ENCODE data around the gene ARID4A. TPM values are rescaled to one million over a fixed set of nuclear protein-coding genes. Genes with fewer than 3 reads are reported as not detected.
A peak's percentile ranks its signal among the peaks of the same experiment; 100 is the strongest.

ARID4A gene
- total and polyA plus RNA-seq, 2 donors (not counting 3 experiments of a cell fraction or from before 2014, with no cell fraction given) = 3.7 to 20.0 TPM

- Histone ChIP-seq H3K27ac (ENCODE audit: insufficient read depth, low read depth, low read length) (no peak overlapping the region), H3K36me3 (ENCODE audit: control insufficient read depth in 2 of 2, extremely low read depth in 1 of 2, insufficient read depth in 2 of 2, low read length in 2 of 2) (peaks cover 12 to 19% of the 10 kb centered on the region in 2 experiments), H3K9ac (replicated peaks; ENCODE audit: extremely low read depth, insufficient read depth, low read length) (no peak overlapping the region), H3K79me2 (ENCODE audit: control insufficient read depth, insufficient read depth, low read length) (no peaks in the 10 kb centered on the region), H3K9me1 (replicated peaks; ENCODE audit: control insufficient read depth, extremely low read depth, insufficient read depth, low read length) (no peaks in the 10 kb centered on the region), H3K4me1 (ENCODE audit: control insufficient read depth, extremely low read depth, insufficient read depth, low read length) (no peaks in the 10 kb centered on the region), H3K9me3 (replicated peaks; ENCODE audit: control insufficient read depth, insufficient read depth, low read length) (no peaks in the 10 kb centered on the region), H2AFZ (ENCODE audit: low read depth, low read length) (no peak overlapping the region), H3K4me3 (replicated peaks in 1 of 3; ENCODE audit: insufficient read depth in 1 of 3, low read depth in 1 of 3, low read length in 3 of 3) (no peak overlapping the region), H3K4me2 (ENCODE audit: insufficient read depth, low read length) (no peak overlapping the region), H3K27me3 (ENCODE audit: control insufficient read depth in 2 of 2, insufficient read depth in 2 of 2, low read length in 2 of 2) (no peaks in the 10 kb centered on the region), H4K20me1 (replicated peaks; ENCODE audit: control insufficient read depth, extremely low read depth, insufficient read depth, low read length) (no peaks in the 10 kb centered on the region)
- no TSS peak for BruUV-seq (replicated peaks)
- CTCF ChIA-PET = interaction anchor here (1.3 to 1.4 kb wide), 2 partner anchors 11 to 65 kb away, joined by 3 to 5 read pairs; partner anchors contain the start of gene ARID4A
- dilution Hi-C loops (cut with MboI; ENCODE audit: extremely low pct_ligation_motif_present, low sequenced_read_pairs) (no loop called here), intact Hi-C loops (cut with micrococcal nuclease) (no loop called here)
- POLR2A ChIA-PET = no interaction called here
- FAIRE-seq (peak; percentile 31), DNase-seq (ENCODE audit: low read depth, low spot score) (peak; percentile 28)
- TF ChIP-seq POLR2A (IDR thresholded peaks at IDR 0.05; ENCODE audit: low read depth, low read length) (no peak), EZH2 (IDR thresholded peaks at IDR 0.05; ENCODE audit: borderline replicate concordance, low read depth, low read length, severe bottlenecking) (no peak), CTCF (IDR thresholded peaks at IDR 0.05; ENCODE audit: extremely low read depth in 1 of 2, insufficient read depth in 1 of 2, low read depth in 1 of 2, low read length in 2 of 2) (peak in 1 of 2 donors; percentile 20)
Measured at GRCh38 chr14:58362798-58363412, 64.5 kb downstream of the ARID4A start.

GRCh38 chr14:58364316-58364715, 66.0 kb downstream of the ARID4A start:
- no peak overlapping the region for H2AFZ ChIP-seq (ENCODE audit: low read depth, low read length)
- H3K4me2 ChIP-seq (ENCODE audit: insufficient read depth, low read length) = no peak overlapping the region
- no peaks in the 10 kb centered on the region for H3K9me1 ChIP-seq (replicated peaks; ENCODE audit: control insufficient read depth, extremely low read depth, insufficient read depth, low read length)
- H3K27me3 ChIP-seq (ENCODE audit: control insufficient read depth in 2 of 2, insufficient read depth in 2 of 2, low read length in 2 of 2) = no peaks in the 10 kb centered on the region
- no peak overlapping the region for H3K27ac ChIP-seq (ENCODE audit: insufficient read depth, low read depth, low read length)
- no peaks in the 10 kb centered on the region for H3K79me2 ChIP-seq (ENCODE audit: control insufficient read depth, insufficient read depth, low read length)
- dilution Hi-C loops (cut with MboI; ENCODE audit: extremely low pct_ligation_motif_present, low sequenced_read_pairs) (no loop called here), intact Hi-C loops (cut with micrococcal nuclease) (no loop called here)
- H3K9me3 ChIP-seq (replicated peaks; ENCODE audit: control insufficient read depth, insufficient read depth, low read length) = no peaks in the 10 kb centered on the region
- TF ChIP-seq JUN (IDR thresholded peaks at IDR 0.05; ENCODE audit: borderline replicate concordance, insufficient read depth, insufficient read length, low read depth) = no peak
- TF ChIP-seq POLR2AphosphoS5 (IDR thresholded peaks at IDR 0.05; ENCODE audit: insufficient read depth, low read depth, low read length) = no peak
- TF ChIP-seq FOS (IDR thresholded peaks at IDR 0.05; ENCODE audit: borderline replicate concordance, insufficient read depth, low read length) = no peak
- no peak for TF ChIP-seq EZH2 (IDR thresholded peaks at IDR 0.05; ENCODE audit: borderline replicate concordance, low read depth, low read length, severe bottlenecking)
- no peak for TF ChIP-seq MAX (IDR thresholded peaks at IDR 0.05; ENCODE audit: insufficient read depth, insufficient read length)
- no peak for TF ChIP-seq CTCF (IDR thresholded peaks at IDR 0.05; ENCODE audit: extremely low read depth in 1 of 2, insufficient read depth in 1 of 2, low read depth in 1 of 2, low read length in 2 of 2)
- TF ChIP-seq POLR2A (IDR thresholded peaks at IDR 0.05; ENCODE audit: low read depth, low read length) = no peak
- no peak for TF ChIP-seq GATA2 (IDR thresholded peaks at IDR 0.05; ENCODE audit: insufficient read depth, insufficient read length, low read depth, low read length)
- TF ChIP-seq MYC (IDR thresholded peaks at IDR 0.05; ENCODE audit: low read depth, low read length) = no peak
- peaks cover 12 to 21% of the 10 kb centered on the region in 2 experiments for H3K36me3 ChIP-seq (ENCODE audit: control insufficient read depth in 2 of 2, extremely low read depth in 1 of 2, insufficient read depth in 2 of 2, low read length in 2 of 2)
- FAIRE-seq (no peak), DNase-seq (ENCODE audit: low read depth, low spot score) (no peak)
- H3K4me1 ChIP-seq (ENCODE audit: control insufficient read depth, extremely low read depth, insufficient read depth, low read length) = peaks cover 10% of the 10 kb centered on the region
- BruUV-seq (replicated peaks) = no TSS peak
- H4K20me1 ChIP-seq (replicated peaks; ENCODE audit: control insufficient read depth, extremely low read depth, insufficient read depth, low read length) = no peaks in the 10 kb centered on the region
- POLR2A ChIA-PET = no interaction called here
- H3K9ac ChIP-seq (replicated peaks; ENCODE audit: extremely low read depth, insufficient read depth, low read length) = no peak overlapping the region
- H3K4me3 ChIP-seq (replicated peaks in 1 of 3; ENCODE audit: insufficient read depth in 1 of 3, low read depth in 1 of 3, low read length in 3 of 3) = no peak overlapping the region
- CTCF ChIA-PET = interaction anchor here (1.0 kb wide), 1 partner anchor 9 kb away, joined by 3 read pairs; no protein-coding TSS in a partner anchor

All from endothelial cell of umbilical vein (primary cell).